HepG2 (cell line): ENCODE results near the gene PCSK6. TPM values are rescaled to one million over a fixed set of nuclear protein-coding genes. Genes with fewer than 3 reads are reported as not detected.

Experiments used
- ARNT2 ChIP-seq: sonication (generic); formaldehyde crosslinking; IDR thresholded peaks from 2 replicates; pipeline ENCODE4 v1.8.0; 2022; ENCODE audit warnings: mild to moderate bottlenecking, low read depth, missing genetic modification reagents, moderate library complexity
- GLMP ChIP-seq: sonication (generic); formaldehyde crosslinking; IDR thresholded peaks from 2 replicates; pipeline ENCODE4 v1.9.0; 2021; ENCODE audit warnings: missing genetic modification reagents, mild to moderate bottlenecking, borderline replicate concordance
- HNRNPLL ChIP-seq: fragments of 200-400 bp; formaldehyde crosslinking; IDR thresholded peaks from 2 replicates; pipeline ENCODE4 v1.6.1; 2017; ENCODE audit warnings: mild to moderate bottlenecking, low read depth, low read length; ENCODE audit not compliant: poor library complexity, severe bottlenecking
- IRF9 ChIP-seq: sonication (generic); formaldehyde crosslinking; IDR thresholded peaks from 2 replicates; pipeline ENCODE4 v1.8.0; 2022; ENCODE audit warnings: missing genetic modification reagents, mild to moderate bottlenecking, borderline replicate concordance
- LBX2 ChIP-seq: sonication (generic); formaldehyde crosslinking; IDR thresholded peaks from 2 replicates; pipeline ENCODE4 v1.5.0; 2020; ENCODE audit warnings: missing genetic modification reagents, mild to moderate bottlenecking, borderline replicate concordance
- RBFOX2 ChIP-seq: fragments of 200-400 bp; formaldehyde crosslinking; IDR thresholded peaks from 2 replicates; pipeline ENCODE4 v1.6.1; 2017; ENCODE audit warnings: low read depth, mild to moderate bottlenecking, low read length
- SNAI1 ChIP-seq: sonication (generic); formaldehyde crosslinking; IDR thresholded peaks from 2 replicates; pipeline ENCODE4 v1.5.0; 2020; ENCODE audit warnings: mild to moderate bottlenecking, missing genetic modification reagents, borderline replicate concordance
- TAF15 ChIP-seq: fragments of 200-400 bp; formaldehyde crosslinking; IDR thresholded peaks from one replicate; pipeline ENCODE4 v1.6.1; 2018; ENCODE audit warnings: mild to moderate bottlenecking, low read depth, low read length; ENCODE audit not compliant: poor library complexity, severe bottlenecking
- TFE3 ChIP-seq: IDR thresholded peaks from 2 replicates; pipeline ENCODE4 v1.6.1; 2016
- ZNF33B ChIP-seq: sonication (generic); formaldehyde crosslinking; IDR thresholded peaks from 2 replicates; pipeline ENCODE4 v1.5.1; 2020; ENCODE audit warnings: mild to moderate bottlenecking, missing genetic modification reagents
- ZNF646 ChIP-seq: sonication (generic); formaldehyde crosslinking; IDR thresholded peaks from 2 replicates; pipeline ENCODE4 v1.9.0; 2021; ENCODE audit warnings: mild to moderate bottlenecking, missing genetic modification reagents
- ZNF710 ChIP-seq: sonication (generic); formaldehyde crosslinking; IDR thresholded peaks from 2 replicates; pipeline ENCODE4 v1.5.0; 2020; ENCODE audit warnings: mild to moderate bottlenecking, missing genetic modification reagents, borderline replicate concordance
- ZNF781 ChIP-seq: sonication (generic); formaldehyde crosslinking; IDR thresholded peaks from 2 replicates; pipeline ENCODE4 v1.5.1; 2020; ENCODE audit warnings: borderline replicate concordance, mild to moderate bottlenecking, missing genetic modification reagents; ENCODE audit errors: not compliant biosample characterization
- ZNF792 ChIP-seq: IDR thresholded peaks from 2 replicates; pipeline ENCODE4 v1.6.1; 2016
- polyA plus RNA-seq, 8 experiments: library from polyadenylated mRNA; depleted of rRNA in 3 of 8; stranded (reverse) in 7 of 8; unstranded in 1 of 8; fragments of >200 nt; fragmentation: Illumina TruSeq in 4 of 8; extraction: Trizol in 4 of 8; gene quantifications; 2 replicates each; pipeline versions ENCODE4 v1.2.1 to v1.2.3, GENCODE V29; 2011 to 2016; ENCODE audit warnings: low read depth in 4 of 8, missing spikeins in 1 of 8, mixed read lengths in 1 of 8; ENCODE audit not compliant: insufficient read depth in 1 of 8
- total RNA-seq, 5 experiments: library from RNA; depleted of rRNA; stranded (reverse); fragments of >200 nt; fragmentation: Illumina TruSeq; extraction: Trizol; gene quantifications; 2 replicates each; pipeline ENCODE4 v1.2.3, GENCODE V29; 2016; ENCODE audit warnings: low read depth in 1 of 5

PCSK6 gene
- total and polyA plus RNA-seq, 2 of the 13 experiments (the other 11 are each of a cell fraction or from before 2014, with no cell fraction given) = 56.5 to 155 TPM

- no peak for TF ChIP-seq ZNF710 (CRISPR knock-in tag)
- no peak for TF ChIP-seq ZNF33B (CRISPR knock-in tag)
- no peak for TF ChIP-seq LBX2 (CRISPR knock-in tag)
- TF ChIP-seq RBFOX2 = no peak
- peak; percentile 52; the same call in 1 of the 2 replicates for TF ChIP-seq ARNT2 (CRISPR knock-in tag)
- no peak for TF ChIP-seq TAF15
- no peak for TF ChIP-seq TFE3 (CRISPR knock-in tag)
- TF ChIP-seq GLMP (CRISPR knock-in tag) = no peak
- no peak for TF ChIP-seq HNRNPLL
- TF ChIP-seq SNAI1 = no peak
- TF ChIP-seq IRF9 = no peak
- no peak; the same call in 1 of the 2 replicates for TF ChIP-seq ZNF646 (CRISPR knock-in tag)
- no peak for TF ChIP-seq ZNF792 (CRISPR knock-in tag)
- TF ChIP-seq ZNF781 (CRISPR knock-in tag) = peak; percentile 45
These were observed 51.7 kb downstream of the PCSK6 start (continued) for GRCh38 chr15:101437618-101438481.
